ENCODE data around the gene MXI1.

MXI1 gene

DNA sequence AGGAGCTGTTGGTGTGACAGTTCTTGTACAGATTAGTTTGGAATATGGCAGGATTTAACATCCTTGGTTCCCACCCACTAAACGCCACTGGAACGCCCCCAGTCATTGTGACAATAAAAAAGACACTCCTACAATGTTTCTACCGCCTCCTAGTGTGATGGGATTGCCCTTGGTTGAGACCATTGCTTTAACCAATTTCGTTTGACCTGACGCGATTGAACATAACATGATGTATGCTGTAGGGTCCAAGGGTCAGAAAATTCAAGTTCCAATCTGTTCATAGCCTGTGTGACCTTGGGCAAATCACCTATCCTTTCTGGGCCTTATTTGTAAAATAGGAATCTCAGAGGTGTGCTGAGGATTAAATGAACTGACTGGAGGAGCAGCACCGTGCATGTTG, 12.5 kb downstream of the MXI1 start:
- TF ChIP-seq OSR1 (CRISPR knock-in tag; IDR thresholded peaks at IDR 0.05): no peak
- TF ChIP-seq PPARA (CRISPR knock-in tag; IDR thresholded peaks at IDR 0.05; ENCODE audit: borderline replicate concordance): no peak
- TF ChIP-seq CSDC2 (CRISPR knock-in tag; IDR thresholded peaks at IDR 0.05): no peak
- no peak for TF ChIP-seq ESRRG (CRISPR knock-in tag; IDR thresholded peaks at IDR 0.05)
- no peak for TF ChIP-seq ZFP30 (CRISPR knock-in tag; IDR thresholded peaks at IDR 0.05)
- TF ChIP-seq TCF4 (CRISPR knock-in tag; IDR thresholded peaks at IDR 0.05; ENCODE audit: borderline replicate concordance): no peak
- TF ChIP-seq ZFP3 (CRISPR knock-in tag; IDR thresholded peaks at IDR 0.05): no peak
- ATAC-seq: no peak

- ATAC-seq: no peak
- TF ChIP-seq GLIS3 (CRISPR knock-in tag; IDR thresholded peaks at IDR 0.05): no peak
- no peak for TF ChIP-seq PPARA (CRISPR knock-in tag; IDR thresholded peaks at IDR 0.05; ENCODE audit: borderline replicate concordance)
- no peak for TF ChIP-seq SNAI2 (CRISPR knock-in tag; IDR thresholded peaks at IDR 0.05)
- TF ChIP-seq ZC3H10 (CRISPR knock-in tag; IDR thresholded peaks at IDR 0.05): no peak
- no peak for TF ChIP-seq OSR1 (CRISPR knock-in tag; IDR thresholded peaks at IDR 0.05)
- TF ChIP-seq CREB5 (CRISPR knock-in tag; IDR thresholded peaks at IDR 0.05; ENCODE audit: low read depth): no peak
- no peak for TF ChIP-seq ZNF70 (CRISPR knock-in tag; IDR thresholded peaks at IDR 0.05)
- TF ChIP-seq PATZ1 (CRISPR knock-in tag; IDR thresholded peaks at IDR 0.05; ENCODE audit: borderline replicate concordance): no peak
- TF ChIP-seq ZFP3 (CRISPR knock-in tag; IDR thresholded peaks at IDR 0.05): no peak
- TF ChIP-seq ZNF8 (CRISPR knock-in tag; IDR thresholded peaks at IDR 0.05): no peak
- no peak for TF ChIP-seq ZFP30 (CRISPR knock-in tag; IDR thresholded peaks at IDR 0.05)
- TF ChIP-seq RARB (CRISPR knock-in tag; IDR thresholded peaks at IDR 0.05): no peak
- no peak for TF ChIP-seq CSRNP3 (CRISPR knock-in tag; IDR thresholded peaks at IDR 0.05)
- TF ChIP-seq ARNTL (CRISPR knock-in tag; IDR thresholded peaks at IDR 0.05; ENCODE audit: borderline replicate concordance, low read depth): no peak
- no peak for TF ChIP-seq ZNF565 (CRISPR knock-in tag; conservative IDR thresholded peaks at IDR 0.05; ENCODE audit: low read depth)
These were observed 13.0 kb downstream of the MXI1 start for GRCh38 chr10:110220398-110220797.

- TF ChIP-seq ZNF8 (CRISPR knock-in tag; IDR thresholded peaks at IDR 0.05): no peak
These were observed 13.8 kb downstream of the MXI1 start for GRCh38 chr10:110221044-110221720.

GRCh38 chr10:110221721-110222261, 14.4 kb downstream of the MXI1 start:
- TF ChIP-seq CREB5 (CRISPR knock-in tag; IDR thresholded peaks at IDR 0.05; ENCODE audit: low read depth) (peak; percentile 79), ZFP3 (CRISPR knock-in tag; IDR thresholded peaks at IDR 0.05) (peak; percentile 64; the same call in 1 of the 2 replicates), TCF4 (CRISPR knock-in tag; IDR thresholded peaks at IDR 0.05; ENCODE audit: borderline replicate concordance) (no peak)
- peak; percentile 61 for ATAC-seq

More at GRCh38 chr10:110221044-110221720, 13.8 kb downstream of the MXI1 start:
- no peak for ATAC-seq

GRCh38 chr10:110222641-110223297, 15.4 kb downstream of the MXI1 start:
- TF ChIP-seq OSR1 (CRISPR knock-in tag; IDR thresholded peaks at IDR 0.05): no peak
- no peak for TF ChIP-seq TOX (CRISPR knock-in tag; IDR thresholded peaks at IDR 0.05; ENCODE audit: borderline replicate concordance)
- no peak for TF ChIP-seq CSRNP3 (CRISPR knock-in tag; IDR thresholded peaks at IDR 0.05)
- TF ChIP-seq PPARA (CRISPR knock-in tag; IDR thresholded peaks at IDR 0.05; ENCODE audit: borderline replicate concordance): no peak
- TF ChIP-seq RARB (CRISPR knock-in tag; IDR thresholded peaks at IDR 0.05): no peak
- no peak for TF ChIP-seq CSDC2 (CRISPR knock-in tag; IDR thresholded peaks at IDR 0.05)
- TF ChIP-seq PATZ1 (CRISPR knock-in tag; IDR thresholded peaks at IDR 0.05; ENCODE audit: borderline replicate concordance): no peak
- TF ChIP-seq GLIS3 (CRISPR knock-in tag; IDR thresholded peaks at IDR 0.05): no peak
- ATAC-seq: no peak
